Naive thymus-derived CD8-positive, alpha-beta T cell (primary cell): Measurements from ENCODE around the gene U2AF2. TPM values are rescaled to one million over a fixed set of nuclear protein-coding genes. Genes with fewer than 3 reads are reported as not detected.

Experiments
- ATAC-seq, 2 donors: fragments of 150-1000 bp; cut with Tn5 transposase in 1 of 2; sonication (Bioruptor Pico), chemical (Tn5 transposase) in 1 of 2; 1 replicate in 1 of 2; 2 replicates in 1 of 2; pipeline ENCODE4 v1.10.0; 2021; ENCODE audit warnings: mild to moderate bottlenecking in 2 of 2, moderate library complexity in 2 of 2
- POLR2A ChIA-PET: fragments of 350-600 bp; sonication (Branson Sonifier 250); formaldehyde crosslinking; loops from one replicate; lab custom pipeline; 2021; ENCODE audit warnings: antibody characterized with exemption; lab: Charles Lee
- DNase-seq, 10 donors: peaks; one replicate each; pipeline versions ENCODE4 v3.0.0 to v3.0.0-alpha.2; 2020 to 2022
- H3K27ac Mint-ChIP-seq, 10 donors: one replicate each; pipeline ENCODE4 v1.8.0; 2020 to 2022; ENCODE audit warnings: mild to moderate bottlenecking in 10 of 10, mixed read lengths in 10 of 10, moderate library complexity in 4 of 10, inconsistent platforms in 1 of 10
- H3K27me3 Mint-ChIP-seq, 5 donors: one replicate each; pipeline ENCODE4 v1.8.0; 2021 to 2022; ENCODE audit warnings: mixed read lengths in 5 of 5
- H3K36me3 Mint-ChIP-seq, 3 donors: one replicate each; pipeline ENCODE4 v1.8.0; 2020 to 2022; ENCODE audit warnings: mixed read lengths in 3 of 3, mild to moderate bottlenecking in 2 of 3, inconsistent platforms in 1 of 3
- H3K4me1 Mint-ChIP-seq, 4 donors: one replicate each; pipeline ENCODE4 v1.8.0; 2021 to 2022; ENCODE audit warnings: mixed read lengths in 4 of 4
- H3K4me3 Mint-ChIP-seq, 10 donors: one replicate each; pipeline ENCODE4 v1.8.0; 2020 to 2022; ENCODE audit warnings: mild to moderate bottlenecking in 10 of 10, mixed read lengths in 10 of 10, moderate library complexity in 6 of 10, inconsistent platforms in 1 of 10
- H3K9me3 Mint-ChIP-seq, 9 donors: one replicate each; pipeline ENCODE4 v1.8.0; 2020 to 2022; ENCODE audit warnings: mixed read lengths in 9 of 9, mild to moderate bottlenecking in 3 of 9, inconsistent platforms in 1 of 9, moderate library complexity in 1 of 9
- polyA plus RNA-seq, 3 donors: library from polyadenylated mRNA; unstranded; fragments of 300-500 nt; fragmentation: Illumina TruSeq; gene quantifications; one replicate each; pipeline ENCODE4 v1.2.3, GENCODE V29; 2021
- total RNA-seq, 8 experiments: library from RNA in 2 of 8; stranded (reverse) in 2 of 8; gene quantifications; one replicate each; pipeline ENCODE4 v1.2.3 and lab custom pipeline; 2021 to 2026

Gene U2AF2
- total and polyA plus RNA-seq, 5 experiments from 2014 or later, result 6.6 to 289 (median 10.6) TPM

GRCh38 chr19:55645512-55645881, 9.3 kb upstream of the U2AF2 start:
- H3K27me3 Mint-ChIP-seq, result no peaks in the 10 kb centered on the region
- no peaks in the 10 kb centered on the region for H3K9me3 Mint-ChIP-seq
- H3K4me3 Mint-ChIP-seq, result peak overlapping the region; percentile 36 to 91 (median 56)
- H3K27ac Mint-ChIP-seq, result peak overlapping the region in 6 of 10 donors; percentile 15 to 82 (median 69)
- ATAC-seq (no peak), DNase-seq (no peak)
- H3K36me3 Mint-ChIP-seq, result peaks cover 0 to 8% (median 0%) of the 10 kb centered on the region in 3 donors
- H3K4me1 Mint-ChIP-seq, result peaks cover 32 to 65% (median 63%) of the 10 kb centered on the region in 4 donors
- POLR2A ChIA-PET, result interaction anchor here (0.7 to 9.2 kb wide), 3 partner anchors 9 to 46 kb away, joined by 3 to 148 read pairs (median 3); partner anchors contain the start of genes FIZ1 and ZNF524

GRCh38 chr19:55646889-55647731, 7.7 kb upstream of the U2AF2 start:
- ATAC-seq, result no peak
- Mint-ChIP-seq H3K36me3 (peaks cover 0 to 8% (median 0%) of the 10 kb centered on the region in 3 donors), H3K4me1 (peaks cover 25 to 61% (median 58%) of the 10 kb centered on the region in 4 donors), H3K4me3 (peak overlapping the region; percentile 84 to 94 (median 89)), H3K27me3 (no peaks in the 10 kb centered on the region), H3K9me3 (no peaks in the 10 kb centered on the region), H3K27ac (peak overlapping the region; percentile 51 to 92 (median 84))
- peak in 1 of 10 donors; percentile 35 for DNase-seq
- POLR2A ChIA-PET, result interaction anchor here (1.0 to 9.2 kb wide), 8 partner anchors 10 to 263 kb away, joined by 3 to 148 read pairs (median 4); partner anchors contain the start of genes TMEM238 and ZNF784

- peaks cover 24 to 59% (median 55%) of the 10 kb centered on the region in 4 donors for H3K4me1 Mint-ChIP-seq
- no peaks in the 10 kb centered on the region for H3K9me3 Mint-ChIP-seq
- peak within 1 kb of the TSS; percentile 84 to 94 (median 89) for H3K4me3 Mint-ChIP-seq
- H3K27me3 Mint-ChIP-seq, result no peaks in the 10 kb centered on the region
- POLR2A ChIA-PET, result interaction anchor here (0.9 to 9.2 kb wide), 9 partner anchors 13 to 264 kb away, joined by 3 to 148 read pairs (median 3); partner anchors contain the start of genes TMEM238, ZNF628 and ZNF784
- DNase-seq (peak in 9 of 10 donors; percentile 36 to 79 (median 63)), ATAC-seq (peak; percentile 51 to 52)
- H3K27ac Mint-ChIP-seq, result peak within 1 kb of the TSS; percentile 80 to 92 (median 88)
- peaks cover 0 to 8% (median 0%) of the 10 kb centered on the region in 3 donors for H3K36me3 Mint-ChIP-seq
These were observed 6.9 kb upstream of the U2AF2 start, which contains the start of gene CCDC106 for GRCh38 chr19:55647732-55648584. Gene CCDC106, plus strand, starts transcription at chr19:55648212. Its CDS starts 835 bp downstream, at chr19:55649047.

GRCh38 chr19:55648585-55649267, 6.1 kb upstream of the U2AF2 start:
- ATAC-seq (no peak), DNase-seq (peak in 1 of 10 donors; percentile 32)
- H3K9me3 Mint-ChIP-seq, result no peaks in the 10 kb centered on the region
- POLR2A ChIA-PET, result interaction anchor here (0.9 to 9.2 kb wide), 4 partner anchors 14 to 173 kb away, joined by 3 to 148 read pairs (median 3); partner anchors contain the start of gene ZNF628
- no peaks in the 10 kb centered on the region for H3K27me3 Mint-ChIP-seq
- peak overlapping the region in 9 of 10 donors; percentile 58 to 89 (median 77) for H3K27ac Mint-ChIP-seq
- peak overlapping the region; percentile 62 to 89 (median 81) for H3K4me3 Mint-ChIP-seq
- peaks cover 0 to 8% (median 0%) of the 10 kb centered on the region in 3 donors for H3K36me3 Mint-ChIP-seq
- H3K4me1 Mint-ChIP-seq, result peaks cover 20 to 56% (median 50%) of the 10 kb centered on the region in 4 donors

DNA sequence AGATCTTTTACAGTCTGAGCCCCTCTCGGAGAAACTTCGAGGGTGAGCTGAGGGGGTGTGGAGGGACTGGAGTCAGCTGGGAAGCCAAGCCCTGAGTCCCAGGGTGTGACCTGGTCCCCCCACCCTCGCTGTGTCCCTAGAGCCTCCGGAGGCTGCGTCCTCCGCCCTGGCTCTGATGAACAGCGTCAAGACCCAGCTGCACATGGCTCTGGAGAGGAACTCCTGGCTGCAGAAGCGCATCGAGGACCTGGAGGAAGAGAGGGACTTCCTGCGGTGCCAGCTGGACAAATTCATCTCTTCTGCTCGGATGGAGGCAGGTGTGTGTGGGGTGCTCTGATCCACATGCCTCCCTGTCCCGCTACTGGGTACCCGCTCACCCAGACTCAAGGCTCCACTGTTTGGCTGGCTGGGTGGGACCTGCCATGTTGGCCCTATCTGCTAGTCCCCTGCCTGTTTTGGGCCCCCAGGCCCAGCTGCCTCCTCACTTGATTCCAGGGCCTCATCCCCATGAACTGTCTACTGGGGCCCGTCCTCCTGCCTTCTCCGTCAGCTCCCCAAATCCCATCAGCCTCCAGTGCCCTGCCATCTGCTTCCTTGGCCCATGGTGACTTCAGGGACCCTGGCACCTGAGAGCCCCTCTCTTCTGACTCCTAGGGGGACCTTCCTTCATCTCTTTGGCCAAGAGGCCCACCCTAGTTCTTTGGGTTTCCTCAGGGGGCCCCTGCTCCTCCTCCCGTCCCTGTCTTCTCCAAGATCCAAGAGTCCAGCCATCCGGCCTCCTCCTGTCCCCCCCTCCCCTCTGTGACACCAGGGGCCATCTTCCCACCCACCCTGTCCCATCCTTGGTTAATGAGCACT, 5.3 kb upstream of the U2AF2 start:
- Mint-ChIP-seq H3K27me3 (no peaks in the 10 kb centered on the region), H3K4me3 (peak overlapping the region; percentile 72 to 89 (median 82)), H3K9me3 (no peaks in the 10 kb centered on the region), H3K4me1 (peaks cover 16 to 49% (median 44%) of the 10 kb centered on the region in 4 donors), H3K36me3 (peaks cover 0 to 8% (median 3%) of the 10 kb centered on the region in 3 donors), H3K27ac (peak overlapping the region; percentile 35 to 89 (median 81))
- POLR2A ChIA-PET, result interaction anchor here (0.8 to 9.2 kb wide), 5 partner anchors 9 to 24 kb away, joined by 3 to 148 read pairs (median 3); no protein-coding TSS in a partner anchor
- DNase-seq, result peak in 1 of 10 donors; percentile 52
- ATAC-seq, result no peak

DNA sequence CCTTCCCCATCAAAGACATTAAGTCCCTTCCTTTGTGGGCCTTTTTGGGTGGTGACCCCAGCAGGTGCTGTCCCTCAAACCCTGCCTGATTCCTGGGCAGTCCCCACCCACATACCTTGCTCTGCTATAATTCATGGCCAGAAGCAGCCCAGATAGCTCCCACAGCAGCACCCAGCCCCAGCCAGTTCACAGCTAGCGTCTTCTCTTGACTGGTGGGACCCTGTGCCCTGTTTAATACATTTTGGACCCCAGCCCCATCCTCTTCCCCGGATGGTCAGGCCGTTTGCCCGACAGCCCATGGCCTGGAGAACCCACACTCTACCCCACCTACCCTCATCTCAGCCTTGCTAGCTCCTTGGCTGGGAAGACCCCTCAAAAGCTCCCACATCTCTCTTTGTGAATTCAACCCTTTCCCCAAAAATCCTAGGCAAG, 4.7 kb upstream of the U2AF2 start:
- Mint-ChIP-seq H3K27ac (peak overlapping the region in 9 of 10 donors; percentile 14 to 89 (median 75)), H3K9me3 (no peaks in the 10 kb centered on the region), H3K4me1 (peaks cover 15 to 45% (median 41%) of the 10 kb centered on the region in 4 donors), H3K27me3 (no peaks in the 10 kb centered on the region), H3K36me3 (peaks cover 0 to 8% (median 3%) of the 10 kb centered on the region in 3 donors), H3K4me3 (peak overlapping the region in 8 of 10 donors; percentile 27 to 89 (median 62))
- POLR2A ChIA-PET, result interaction anchor here (0.8 to 9.2 kb wide), 3 partner anchors 9 to 17 kb away, joined by 3 to 148 read pairs (median 3); no protein-coding TSS in a partner anchor
- no peak for ATAC-seq
- peak in 1 of 10 donors; percentile 48 for DNase-seq

DNA sequence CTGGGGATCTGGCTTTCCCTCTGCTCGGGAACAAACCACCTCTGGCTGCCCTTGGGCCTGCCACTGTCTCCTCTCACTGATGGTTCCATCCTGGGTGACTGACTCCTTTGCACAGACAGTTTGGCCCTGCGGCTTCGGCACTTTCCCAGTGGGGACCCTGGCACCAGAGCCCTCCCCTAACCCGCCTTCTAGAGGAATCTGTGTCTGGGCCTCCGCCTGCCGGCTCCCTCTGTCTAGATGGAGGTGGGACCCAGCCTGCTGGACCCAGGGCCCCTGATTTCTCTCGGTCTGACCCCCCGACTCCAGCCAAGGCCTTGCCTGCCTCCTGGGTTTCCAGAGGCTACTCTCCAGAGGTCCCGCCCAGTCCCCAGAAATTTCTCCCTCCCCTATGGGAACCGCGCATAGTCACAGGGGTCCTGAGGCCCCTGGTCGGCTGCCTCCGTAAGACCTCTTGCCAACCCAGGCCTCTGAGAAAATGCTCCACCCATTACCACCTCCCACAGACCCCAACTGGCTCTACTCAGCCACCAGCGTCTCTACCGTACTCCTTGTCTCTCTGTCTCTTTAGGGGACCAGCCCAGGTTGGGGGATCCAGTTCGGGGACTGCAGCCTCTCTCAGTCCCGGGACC, 4.1 kb upstream of the U2AF2 start:
- ATAC-seq, result no peak
- DNase-seq, result peak in 1 of 10 donors; percentile 43
- POLR2A ChIA-PET, result interaction anchor here (0.8 to 9.2 kb wide), 3 partner anchors 8 to 17 kb away, joined by 3 to 148 read pairs (median 3); no protein-coding TSS in a partner anchor
- Mint-ChIP-seq H3K4me1 (peaks cover 16 to 41% (median 40%) of the 10 kb centered on the region in 4 donors), H3K27ac (peak overlapping the region in 9 of 10 donors; percentile 26 to 89 (median 75)), H3K27me3 (no peaks in the 10 kb centered on the region), H3K36me3 (peaks cover 0 to 3% (median 2%) of the 10 kb centered on the region in 3 donors), H3K9me3 (no peaks in the 10 kb centered on the region), H3K4me3 (peak overlapping the region in 8 of 10 donors; percentile 27 to 89 (median 62))

GRCh38 chr19:55651236-55651635, 3.6 kb upstream of the U2AF2 start:
- no peak for ATAC-seq
- H3K4me1 Mint-ChIP-seq, result peaks cover 20 to 46% (median 43%) of the 10 kb centered on the region in 4 donors
- DNase-seq, result peak in 1 of 10 donors; percentile 61
- H3K9me3 Mint-ChIP-seq, result no peaks in the 10 kb centered on the region
- peaks cover 0 to 3% (median 2%) of the 10 kb centered on the region in 3 donors for H3K36me3 Mint-ChIP-seq
- POLR2A ChIA-PET, result no interaction called here
- peak overlapping the region in 4 of 10 donors; percentile 15 to 89 (median 82) for H3K4me3 Mint-ChIP-seq
- peak overlapping the region in 2 of 10 donors; percentile 83 to 87 for H3K27ac Mint-ChIP-seq
- H3K27me3 Mint-ChIP-seq, result no peaks in the 10 kb centered on the region

DNA sequence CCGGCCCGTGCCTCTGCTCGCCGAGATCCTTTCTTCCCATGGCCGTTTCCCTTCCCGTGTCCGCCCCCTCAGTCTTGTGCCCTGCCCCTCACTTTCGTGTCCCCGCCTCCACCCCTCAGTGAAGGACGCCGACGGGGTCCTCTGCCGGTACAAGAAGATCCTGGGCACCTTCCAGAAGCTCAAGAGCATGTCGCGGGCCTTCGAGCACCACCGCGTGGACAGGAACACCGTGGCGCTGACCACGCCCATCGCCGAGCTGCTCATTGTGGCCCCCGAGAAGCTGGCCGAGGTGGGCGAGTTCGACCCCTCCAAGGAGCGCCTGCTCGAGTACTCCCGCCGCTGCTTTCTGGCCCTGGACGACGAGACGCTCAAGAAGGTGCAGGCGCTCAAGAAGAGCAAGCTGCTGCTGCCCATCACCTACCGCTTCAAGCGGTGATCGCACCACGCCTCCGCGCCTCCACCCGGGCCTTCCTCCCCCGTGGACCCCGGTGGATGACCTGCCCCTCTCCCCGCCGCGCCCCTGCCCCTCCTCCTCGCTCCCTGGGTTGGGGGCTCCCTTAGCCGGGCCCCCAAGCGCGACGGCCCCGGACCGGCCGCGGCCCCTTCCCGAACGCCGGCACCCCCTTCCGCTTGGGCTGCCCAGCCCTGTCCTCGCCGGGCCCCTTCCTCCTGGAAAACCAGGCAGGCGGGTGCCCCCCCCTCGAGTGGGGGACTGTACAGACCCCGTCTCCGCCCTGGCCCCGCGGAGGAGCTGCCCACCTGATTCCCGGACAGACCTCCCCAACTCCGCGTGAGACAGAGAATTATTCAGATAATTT, 2.3 kb upstream of the U2AF2 start:
- peaks cover 0 to 5% (median 3%) of the 10 kb centered on the region in 3 donors for H3K36me3 Mint-ChIP-seq
- H3K4me1 Mint-ChIP-seq, result peaks cover 20 to 49% (median 48%) of the 10 kb centered on the region in 4 donors
- H3K27me3 Mint-ChIP-seq, result no peaks in the 10 kb centered on the region
- H3K4me3 Mint-ChIP-seq, result peak overlapping the region in 5 of 10 donors; percentile 38 to 95 (median 50)
- ATAC-seq (no peak), DNase-seq (peak in 1 of 10 donors; percentile 71)
- no peaks in the 10 kb centered on the region for H3K9me3 Mint-ChIP-seq
- POLR2A ChIA-PET, result interaction anchor here (0.6 to 3.6 kb wide), 8 partner anchors 10 to 1787 kb away, joined by 3 to 64 read pairs (median 4); partner anchors contain the start of genes FIZ1, ZNF524 and ZNF581
- peak overlapping the region in 7 of 10 donors; percentile 48 to 85 (median 60) for H3K27ac Mint-ChIP-seq
